Right cardiac atrium (tissue), 5 donors: ENCODE results near the gene UCP2. TPM values are rescaled to one million over a fixed set of nuclear protein-coding genes. Genes with fewer than 3 reads are reported as not detected.
"Not testable (repeated sequence)": the region's sequence is repeated elsewhere in the genome, so short reads cannot be mapped to it uniquely, and the experiment has no call there.

Experiments used
- ATAC-seq, 2 donors: fragments of 200-7000 bp; cut with Tn5 transposase; one replicate each; pipeline versions ENCODE4 v1.8.0 to v1.9.1; 2020; ENCODE audit warnings: moderate library complexity in 2 of 2, mild to moderate bottlenecking in 1 of 2
- DNase-seq, 3 donors: peaks; one replicate each; pipeline ENCODE4 v3.0.0-alpha.2; 2020
- H3K27ac ChIP-seq: one replicate; pipeline ENCODE4 v1.5.1; 2013; ENCODE audit warnings: mild to moderate bottlenecking, low read length, control low read depth, moderate library complexity
- H3K27me3 ChIP-seq: one replicate; pipeline ENCODE4 v1.6.1; 2013; ENCODE audit not compliant: control insufficient read depth, insufficient read depth
- H3K4me1 ChIP-seq: one replicate; pipeline ENCODE4 v1.6.1; 2013; ENCODE audit warnings: low read length; ENCODE audit not compliant: control insufficient read depth, insufficient read depth
- H3K4me3 ChIP-seq: one replicate; pipeline ENCODE4 v1.5.1; 2013; ENCODE audit warnings: low read length, control low read depth
- H3K9me3 ChIP-seq: one replicate; pipeline ENCODE4 v1.6.1; 2013; ENCODE audit warnings: low read length; ENCODE audit not compliant: control insufficient read depth
- WGBS: extraction: QIAGEN DNeasy Blood & Tissue Kit; methylation state at CpG from one replicate; pipeline ENCODE4 v1.1.7; 2013; 5-methylcytosine and 5-hydroxymethylcytosine counted together
- intact Hi-C, 4 donors: fragments of 100-400 bp; cut with DNase I; formaldehyde crosslinking; loops; one replicate each; pipeline versions ENCODE4 v1.11.0 to v1.14.0; 2022 to 2023
- polyA plus RNA-seq: library from polyadenylated mRNA; stranded (reverse); fragments of 200-250 nt; gene quantifications from one replicate; pipeline ENCODE4 v1.2.3, GENCODE V29; 2013
- total RNA-seq, 4 donors: library from RNA; stranded (reverse); fragmentation: NEBNext Ultra II Directional; extraction: Animal tissue kit (Norgen Biotek cat#: 25700); gene quantifications; one replicate each; pipeline ENCODE4 v1.2.1, GENCODE V29; 2021
- donor health status: healthy with polysubstance abuse.
- donor health status: DM: no; HTN: yes; CAD: no.
- donor health status: DM: no; HTN: no; CAD: no.
- donor health status: DM: no; HTN: yes; CAD: no; lungs with severe emphysema.
- donor health status: DM: yes; HTN: yes; CAD: no.

Gene UCP2
- total and polyA plus RNA-seq, 5 donors, result 9.9 to 23.1 (median 14.5) TPM

- intact Hi-C loops, result no loop called here
- H3K4me1 ChIP-seq, result no peaks in the 10 kb centered on the region
- ATAC-seq (no peak), DNase-seq (no peak)
- H3K9me3 ChIP-seq, result no peaks in the 10 kb centered on the region
- WGBS, result 94% methylated on average over 6 of the region's 6 CpGs
- H3K27ac ChIP-seq, result no peak overlapping the region
- no peaks in the 10 kb centered on the region for H3K27me3 ChIP-seq
- H3K4me3 ChIP-seq, result no peak overlapping the region
These were observed 6.5 kb upstream of the UCP2 start for GRCh38 chr11:73989156-73989555.

- H3K27ac ChIP-seq, result no peak overlapping the region
- no peaks in the 10 kb centered on the region for H3K27me3 ChIP-seq
- DNase-seq (no peak), ATAC-seq (no peak)
- 91% methylated on average over 7 of the region's 7 CpGs for WGBS
- H3K9me3 ChIP-seq, result no peaks in the 10 kb centered on the region
- intact Hi-C loops, result no loop called here
- no peaks in the 10 kb centered on the region for H3K4me1 ChIP-seq
- no peak overlapping the region for H3K4me3 ChIP-seq
These were observed 5.6 kb upstream of the UCP2 start for GRCh38 chr11:73988227-73988626.

GRCh38 chr11:73985661-73986060 lies 3.0 kb upstream of the UCP2 start:
- H3K4me3 ChIP-seq, intact Hi-C loops, H3K9me3 ChIP-seq, H3K27ac ChIP-seq, ATAC-seq, H3K4me1 ChIP-seq, DNase-seq, H3K27me3 ChIP-seq: not testable (repeated sequence)
- WGBS, result 90% methylated on average over 4 of the region's 4 CpGs

GRCh38 chr11:73983741-73984538 lies 1.3 kb upstream of the UCP2 start:
- intact Hi-C loops, result no loop called here
- DNase-seq (no peak), ATAC-seq (peak; percentile 1 to 20)
- H3K27ac ChIP-seq, result peak overlapping the region; percentile 4
- WGBS, result 40% methylated on average over 18 of the region's 18 CpGs
- H3K9me3 ChIP-seq, result no peaks in the 10 kb centered on the region
- H3K4me1 ChIP-seq, result peaks cover 2% of the 10 kb centered on the region
- H3K4me3 ChIP-seq, result peak overlapping the region; percentile 46
- H3K27me3 ChIP-seq, result no peaks in the 10 kb centered on the region

- peaks cover 2% of the 10 kb centered on the region for H3K4me1 ChIP-seq
- no peaks in the 10 kb centered on the region for H3K9me3 ChIP-seq
- intact Hi-C loops, result no loop called here
- peak; percentile 92 to 96 (median 96) for DNase-seq
- peak overlapping the region; percentile 61 for H3K27ac ChIP-seq
- peak; percentile 94 to 96 for ATAC-seq
- peak overlapping the region; percentile 46 for H3K4me3 ChIP-seq
- under 1% methylated on average over 56 of the region's 56 CpGs for WGBS
- H3K27me3 ChIP-seq, result no peaks in the 10 kb centered on the region
These were observed 522 bp upstream of the UCP2 start for GRCh38 chr11:73982990-73983740.

- Histone ChIP-seq H3K9me3 (no peaks in the 10 kb centered on the region), H3K4me1 (peaks cover 2% of the 10 kb centered on the region), H3K4me3 (no peak overlapping the region), H3K27me3 (no peaks in the 10 kb centered on the region), H3K27ac (no peak overlapping the region)
- intact Hi-C loops, result no loop called here
- 83% methylated on average over 13 of the region's 13 CpGs for WGBS
- no peak for ATAC-seq
- no peak for DNase-seq
These were observed 1.4 kb downstream of the UCP2 start for GRCh38 chr11:73981051-73981805.

GRCh38 chr11:73980001-73980961 lies 2.4 kb downstream of the UCP2 start:
- peak in 2 of 3 donors; percentile 68 to 74 for DNase-seq
- no peaks in the 10 kb centered on the region for H3K27me3 ChIP-seq
- H3K4me1 ChIP-seq, result peaks cover 2% of the 10 kb centered on the region
- no peak overlapping the region for H3K4me3 ChIP-seq
- no peak for ATAC-seq
- H3K27ac ChIP-seq, result no peak overlapping the region
- WGBS, result 63% methylated on average over 6 of the region's 6 CpGs
- no peaks in the 10 kb centered on the region for H3K9me3 ChIP-seq
- intact Hi-C loops, result no loop called here

GRCh38 chr11:73978576-73979086 lies 4.0 kb downstream of the UCP2 start:
- H3K4me1 ChIP-seq, result peaks cover 2% of the 10 kb centered on the region
- DNase-seq, result no peak
- H3K9me3 ChIP-seq, result no peaks in the 10 kb centered on the region
- H3K4me3 ChIP-seq, result no peak overlapping the region
- no peak overlapping the region for H3K27ac ChIP-seq
- no peak for ATAC-seq
- no peaks in the 10 kb centered on the region for H3K27me3 ChIP-seq
- WGBS, result 92% methylated on average over 3 of the region's 3 CpGs
- intact Hi-C loops, result no loop called here

GRCh38 chr11:73977856-73978519 lies 4.7 kb downstream of the UCP2 start:
- intact Hi-C loops, result no loop called here
- no peak overlapping the region for H3K27ac ChIP-seq
- H3K9me3 ChIP-seq, result no peaks in the 10 kb centered on the region
- peaks cover 2% of the 10 kb centered on the region for H3K4me1 ChIP-seq
- H3K27me3 ChIP-seq, result no peaks in the 10 kb centered on the region
- no peak overlapping the region for H3K4me3 ChIP-seq
- WGBS, result 97% methylated on average over 18 of the region's 18 CpGs
- DNase-seq (no peak), ATAC-seq (no peak)
